Activated CD8-positive, alpha-beta memory T cell treated with anti-CD3 and anti-CD28 coated beads for 4 hours (primary cell): ENCODE data around the gene PLSCR5.

ENCODE experiments used
- DNase-seq, 2 donors: peaks; one replicate each; pipeline ENCODE4 v3.0.0-alpha.2; 2020; ENCODE audit warnings: low read depth in 2 of 2

Gene PLSCR5

GRCh38 chr3:146605106-146605505 is at the start of gene PLSCR5:
TSS of gene PLSCR5 (minus strand) at chr3:146605346. CDS start at chr3:146605212, 134 bp downstream.
- no peak for DNase-seq

- DNase-seq = no peak
Measured at GRCh38 chr3:146653978-146654377, 48.8 kb upstream of the PLSCR5 start.

- no peak for DNase-seq
Measured at GRCh38 chr3:146650691-146651442, 45.7 kb upstream of the PLSCR5 start.

- no peak for DNase-seq
Measured at GRCh38 chr3:146646261-146646660, 41.1 kb upstream of the PLSCR5 start.

GRCh38 chr3:146640955-146641867 is 36.1 kb upstream of the PLSCR5 start:
- no peak for DNase-seq

GRCh38 chr3:146640361-146640760 is 35.2 kb upstream of the PLSCR5 start:
- DNase-seq = no peak

GRCh38 chr3:146638718-146639117 is 33.6 kb upstream of the PLSCR5 start:
- DNase-seq = no peak

- no peak for DNase-seq
Measured at GRCh38 chr3:146637871-146638270, 32.7 kb upstream of the PLSCR5 start.

GRCh38 chr3:146636881-146637280 is 31.7 kb upstream of the PLSCR5 start:
- DNase-seq = no peak

- no peak for DNase-seq
Measured at GRCh38 chr3:146634346-146634745, 29.2 kb upstream of the PLSCR5 start.

- DNase-seq = no peak
Measured at GRCh38 chr3:146628671-146629070, 23.5 kb upstream of the PLSCR5 start.

- DNase-seq = no peak
Measured at GRCh38 chr3:146626403-146627122, 21.4 kb upstream of the PLSCR5 start.

- DNase-seq = no peak
Measured at GRCh38 chr3:146625186-146625775, 20.1 kb upstream of the PLSCR5 start.

GRCh38 chr3:146621723-146622122 is 16.6 kb upstream of the PLSCR5 start:
- DNase-seq = no peak

- DNase-seq = no peak
Measured at GRCh38 chr3:146612015-146612414, 6.9 kb upstream of the PLSCR5 start.

GRCh38 chr3:146611096-146611495 is 6.0 kb upstream of the PLSCR5 start:
- no peak for DNase-seq

- DNase-seq = no peak
Measured at GRCh38 chr3:146598535-146598934, 6.6 kb downstream of the PLSCR5 start.

GRCh38 chr3:146594843-146595482 is 10.2 kb downstream of the PLSCR5 start:
- DNase-seq = no peak

GRCh38 chr3:146593776-146594175 is 11.4 kb downstream of the PLSCR5 start:
- no peak for DNase-seq

GRCh38 chr3:146590521-146590920 is 14.6 kb downstream of the PLSCR5 start:
- no peak for DNase-seq

- no peak for DNase-seq
Measured at GRCh38 chr3:146589899-146590508, 15.1 kb downstream of the PLSCR5 start.
